Naive thymus-derived CD8-positive, alpha-beta T cell (primary cell): ENCODE measurements around the gene MPHOSPH8. TPM values are rescaled to one million over a fixed set of nuclear protein-coding genes. Genes with fewer than 3 reads are reported as not detected.
A peak's percentile ranks its signal among the peaks of the same experiment; 100 is the strongest.
"Not testable (repeated sequence)": the region's sequence is repeated elsewhere in the genome, so short reads cannot be mapped to it uniquely, and the experiment has no call there.

ENCODE experiments used
- ATAC-seq, 2 donors: fragments of 150-1000 bp; cut with Tn5 transposase in 1 of 2; sonication (Bioruptor Pico), chemical (Tn5 transposase) in 1 of 2; 1 replicate in 1 of 2; 2 replicates in 1 of 2; pipeline ENCODE4 v1.10.0; 2021; ENCODE audit warnings: mild to moderate bottlenecking in 2 of 2, moderate library complexity in 2 of 2
- POLR2A ChIA-PET: fragments of 350-600 bp; sonication (Branson Sonifier 250); formaldehyde crosslinking; loops from one replicate; lab custom pipeline; 2021; ENCODE audit warnings: antibody characterized with exemption; lab: Charles Lee
- DNase-seq, 10 donors: peaks; one replicate each; pipeline versions ENCODE4 v3.0.0 to v3.0.0-alpha.2; 2020 to 2022
- H3K27ac Mint-ChIP-seq, 10 donors: one replicate each; pipeline ENCODE4 v1.8.0; 2020 to 2022; ENCODE audit warnings: mild to moderate bottlenecking in 10 of 10, mixed read lengths in 10 of 10, moderate library complexity in 4 of 10, inconsistent platforms in 1 of 10
- H3K27me3 Mint-ChIP-seq, 5 donors: one replicate each; pipeline ENCODE4 v1.8.0; 2021 to 2022; ENCODE audit warnings: mixed read lengths in 5 of 5
- H3K36me3 Mint-ChIP-seq, 3 donors: one replicate each; pipeline ENCODE4 v1.8.0; 2020 to 2022; ENCODE audit warnings: mixed read lengths in 3 of 3, mild to moderate bottlenecking in 2 of 3, inconsistent platforms in 1 of 3
- H3K4me1 Mint-ChIP-seq, 4 donors: one replicate each; pipeline ENCODE4 v1.8.0; 2021 to 2022; ENCODE audit warnings: mixed read lengths in 4 of 4
- H3K4me3 Mint-ChIP-seq, 10 donors: one replicate each; pipeline ENCODE4 v1.8.0; 2020 to 2022; ENCODE audit warnings: mild to moderate bottlenecking in 10 of 10, mixed read lengths in 10 of 10, moderate library complexity in 6 of 10, inconsistent platforms in 1 of 10
- H3K9me3 Mint-ChIP-seq, 9 donors: one replicate each; pipeline ENCODE4 v1.8.0; 2020 to 2022; ENCODE audit warnings: mixed read lengths in 9 of 9, mild to moderate bottlenecking in 3 of 9, inconsistent platforms in 1 of 9, moderate library complexity in 1 of 9
- polyA plus RNA-seq, 3 donors: library from polyadenylated mRNA; unstranded; fragments of 300-500 nt; fragmentation: Illumina TruSeq; gene quantifications; one replicate each; pipeline ENCODE4 v1.2.3, GENCODE V29; 2021
- total RNA-seq, 8 experiments: library from RNA in 2 of 8; stranded (reverse) in 2 of 8; gene quantifications; one replicate each; pipeline ENCODE4 v1.2.3 and lab custom pipeline; 2021 to 2026

Gene MPHOSPH8
- total and polyA plus RNA-seq, 5 experiments from 2014 or later = 8.6 to 112 (median 17.8) TPM

- ATAC-seq (no peak), DNase-seq (no peak)
Observed at GRCh38 chr13:19695829-19696228, 62.4 kb downstream of the MPHOSPH8 start.

GRCh38 chr13:19700963-19701362, 67.5 kb downstream of the MPHOSPH8 start:
- POLR2A ChIA-PET, H3K4me3 Mint-ChIP-seq, H3K27me3 Mint-ChIP-seq, DNase-seq, H3K9me3 Mint-ChIP-seq, ATAC-seq, H3K27ac Mint-ChIP-seq: not testable (repeated sequence)
- Mint-ChIP-seq H3K4me1 (peaks cover 3 to 14% (median 9%) of the 10 kb centered on the region in 4 donors), H3K36me3 (peaks cover 0 to 40% (median 2%) of the 10 kb centered on the region in 3 donors)

More at GRCh38 chr13:19695829-19696228, 62.4 kb downstream of the MPHOSPH8 start:
- H3K27ac Mint-ChIP-seq = peak overlapping the region in 1 of 10 donors; percentile 48
- H3K9me3 Mint-ChIP-seq = no peaks in the 10 kb centered on the region
- H3K4me1 Mint-ChIP-seq = peaks cover 6 to 23% (median 12%) of the 10 kb centered on the region in 4 donors
- H3K4me3 Mint-ChIP-seq = no peak overlapping the region
- no peaks in the 10 kb centered on the region for H3K27me3 Mint-ChIP-seq
- POLR2A ChIA-PET = no interaction called here
- peaks cover 10 to 41% (median 13%) of the 10 kb centered on the region in 3 donors for H3K36me3 Mint-ChIP-seq

- ATAC-seq, H3K27me3 Mint-ChIP-seq, H3K27ac Mint-ChIP-seq, DNase-seq, POLR2A ChIA-PET, H3K9me3 Mint-ChIP-seq, H3K4me3 Mint-ChIP-seq: not testable (repeated sequence)
- Mint-ChIP-seq H3K36me3 (peaks cover 0 to 43% (median 3%) of the 10 kb centered on the region in 3 donors), H3K4me1 (peaks cover 3 to 12% (median 9%) of the 10 kb centered on the region in 4 donors)
Observed at GRCh38 chr13:19701619-19702018, 68.2 kb downstream of the MPHOSPH8 start.

GRCh38 chr13:19704256-19704655, 70.8 kb downstream of the MPHOSPH8 start:
- POLR2A ChIA-PET, H3K27me3 Mint-ChIP-seq, H3K4me3 Mint-ChIP-seq, H3K9me3 Mint-ChIP-seq, DNase-seq, ATAC-seq: not testable (repeated sequence)
- peaks cover 0 to 50% (median 3%) of the 10 kb centered on the region in 3 donors for H3K36me3 Mint-ChIP-seq
- peaks cover 6 to 22% (median 13%) of the 10 kb centered on the region in 4 donors for H3K4me1 Mint-ChIP-seq
- peak overlapping the region in 1 of 10 donors; percentile 4 for H3K27ac Mint-ChIP-seq

- peaks cover 0 to 39% (median 7%) of the 10 kb centered on the region in 3 donors for H3K36me3 Mint-ChIP-seq
- H3K9me3 Mint-ChIP-seq, H3K4me3 Mint-ChIP-seq, H3K27me3 Mint-ChIP-seq, DNase-seq, POLR2A ChIA-PET, ATAC-seq, H3K27ac Mint-ChIP-seq: not testable (repeated sequence)
- peaks cover 3 to 26% (median 12%) of the 10 kb centered on the region in 4 donors for H3K4me1 Mint-ChIP-seq
Observed at GRCh38 chr13:19709039-19709438, 75.6 kb downstream of the MPHOSPH8 start.

- ATAC-seq, POLR2A ChIA-PET, H3K9me3 Mint-ChIP-seq, H3K27me3 Mint-ChIP-seq, H3K4me3 Mint-ChIP-seq, DNase-seq, H3K27ac Mint-ChIP-seq: not testable (repeated sequence)
- H3K36me3 Mint-ChIP-seq = peaks cover 0 to 42% (median 9%) of the 10 kb centered on the region in 3 donors
- peaks cover 3 to 27% (median 12%) of the 10 kb centered on the region in 4 donors for H3K4me1 Mint-ChIP-seq
Observed at GRCh38 chr13:19709782-19710181, 76.3 kb downstream of the MPHOSPH8 start.

- POLR2A ChIA-PET = no interaction called here
- Mint-ChIP-seq H3K4me3 (no peak overlapping the region), H3K27ac (no peak overlapping the region), H3K9me3 (no peaks in the 10 kb centered on the region), H3K27me3 (no peaks in the 10 kb centered on the region), H3K4me1 (peaks cover 0 to 19% (median 10%) of the 10 kb centered on the region in 4 donors), H3K36me3 (peaks cover 0 to 48% (median 13%) of the 10 kb centered on the region in 3 donors)
- ATAC-seq (no peak), DNase-seq (no peak)
Observed at GRCh38 chr13:19713186-19713965, 79.9 kb downstream of the MPHOSPH8 start.

- peak overlapping the region in 2 of 10 donors; percentile 6 to 48 for H3K27ac Mint-ChIP-seq
- H3K4me3 Mint-ChIP-seq = no peak overlapping the region
- H3K27me3 Mint-ChIP-seq = no peaks in the 10 kb centered on the region
- POLR2A ChIA-PET = no interaction called here
- DNase-seq (no peak), ATAC-seq (no peak)
- no peaks in the 10 kb centered on the region for H3K9me3 Mint-ChIP-seq
- peaks cover 6 to 18% (median 12%) of the 10 kb centered on the region in 4 donors for H3K4me1 Mint-ChIP-seq
- H3K36me3 Mint-ChIP-seq = peaks cover 0 to 66% (median 15%) of the 10 kb centered on the region in 3 donors
Observed at GRCh38 chr13:19720039-19720438, 86.6 kb downstream of the MPHOSPH8 start.

Other genes starting within 250 kb of the MPHOSPH8 start
- gene TPTE2, start 72.1 kb upstream of the MPHOSPH8 start, total RNA-seq = under 1 TPM in 1 of 2 experiments, not detected in 1; 0.31 TPM
- gene TPTE2, start 72.1 kb upstream of the MPHOSPH8 start, polyA plus RNA-seq = under 1 TPM in 1 of 3 donors, not detected in 2; 0.17 TPM
- gene PSPC1, start 149.3 kb downstream of the MPHOSPH8 start, total RNA-seq = 10 to 100 TPM; 97.9 to 99.4 TPM
- 10 to 100 TPM; 23.4 to 34.1 (median 26.7) TPM for gene PSPC1, start 149.3 kb downstream of the MPHOSPH8 start, polyA plus RNA-seq
- gene ZMYM5, start 230.0 kb downstream of the MPHOSPH8 start, total RNA-seq = 10 to 100 TPM; 28.0 to 33.7 TPM
- 10 to 100 TPM; 20.7 to 27.5 (median 23.8) TPM for gene ZMYM5, start 230.0 kb downstream of the MPHOSPH8 start, polyA plus RNA-seq